HG03280 (cell line): ENCODE measurements around the gene LRRC66.

Source experiments
- ATAC-seq: cut with Tn5 transposase; IDR thresholded peaks from one replicate; pipeline ENCODE4 v1.9.1; 2021; ENCODE audit warnings: mild to moderate bottlenecking, moderate library complexity; ENCODE audit not compliant: unreplicated experiment

The LRRC66 gene

GRCh38 chr4:52015366-52015765, 4.8 kb downstream of the LRRC66 start:
- ATAC-seq: no peak

DNA sequence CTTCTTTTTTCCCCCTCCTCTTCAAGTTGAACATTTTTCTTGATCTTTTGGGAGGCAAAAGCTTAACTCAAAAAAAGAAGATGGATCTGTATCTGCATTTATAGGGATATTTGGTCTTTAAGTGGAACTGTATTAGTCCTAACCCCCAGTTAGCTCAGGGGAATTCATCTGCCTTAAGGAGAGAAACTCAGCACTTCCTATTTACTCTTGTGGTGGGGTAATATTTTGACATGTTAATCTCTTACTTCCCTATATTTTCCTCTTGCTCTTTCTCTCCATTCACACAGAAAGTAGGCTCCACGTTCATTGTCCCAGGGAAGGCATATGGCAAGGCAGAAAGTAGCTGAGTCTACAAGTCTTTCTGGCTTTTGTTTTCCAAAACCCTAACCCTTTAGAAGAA, 5.3 kb downstream of the LRRC66 start:
- no peak for ATAC-seq

GRCh38 chr4:52012651-52013050, 7.5 kb downstream of the LRRC66 start:
- no peak for ATAC-seq

DNA sequence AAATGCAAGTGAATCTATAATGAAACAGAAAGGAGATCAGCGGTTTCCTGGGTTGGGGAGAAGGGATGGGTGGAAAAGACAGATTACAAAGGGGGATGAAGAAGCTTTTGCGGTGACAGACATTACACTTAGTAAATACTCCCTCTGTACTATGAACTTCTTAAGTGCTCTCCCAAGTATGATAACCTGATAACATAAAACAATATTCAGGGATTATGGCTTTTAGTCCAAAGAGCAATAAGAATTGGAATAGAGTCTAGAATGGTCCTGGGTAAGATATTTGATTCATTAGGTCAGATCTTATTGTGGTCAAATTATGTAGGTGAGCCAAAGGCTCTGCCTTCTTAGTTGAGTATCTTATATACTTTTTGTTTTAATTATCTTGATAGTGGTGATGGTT, 9.2 kb downstream of the LRRC66 start:
- ATAC-seq: no peak

DNA sequence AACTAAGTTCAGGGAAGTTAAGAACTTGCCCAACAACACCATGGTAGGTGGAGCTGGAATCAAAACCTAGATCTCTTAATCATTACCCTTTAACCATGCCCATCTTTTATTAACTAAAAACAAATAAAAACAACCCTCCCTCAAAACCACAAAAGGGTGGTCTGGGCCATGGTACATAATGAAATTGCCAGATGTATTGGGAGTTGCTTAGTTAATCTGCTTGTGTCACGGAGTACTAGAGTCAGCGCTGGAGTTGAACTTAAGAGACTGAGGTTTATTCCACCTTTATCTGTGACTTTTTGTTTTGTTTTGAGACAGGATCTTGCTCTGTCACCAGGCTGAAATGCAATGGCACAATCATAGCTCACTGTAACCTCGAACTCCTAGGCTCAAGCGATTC, 13.3 kb downstream of the LRRC66 start:
- ATAC-seq: no peak

GRCh38 chr4:52005604-52006273, 14.4 kb downstream of the LRRC66 start:
- ATAC-seq: no peak

GRCh38 chr4:52004414-52004813, 15.7 kb downstream of the LRRC66 start:
- no peak for ATAC-seq

DNA sequence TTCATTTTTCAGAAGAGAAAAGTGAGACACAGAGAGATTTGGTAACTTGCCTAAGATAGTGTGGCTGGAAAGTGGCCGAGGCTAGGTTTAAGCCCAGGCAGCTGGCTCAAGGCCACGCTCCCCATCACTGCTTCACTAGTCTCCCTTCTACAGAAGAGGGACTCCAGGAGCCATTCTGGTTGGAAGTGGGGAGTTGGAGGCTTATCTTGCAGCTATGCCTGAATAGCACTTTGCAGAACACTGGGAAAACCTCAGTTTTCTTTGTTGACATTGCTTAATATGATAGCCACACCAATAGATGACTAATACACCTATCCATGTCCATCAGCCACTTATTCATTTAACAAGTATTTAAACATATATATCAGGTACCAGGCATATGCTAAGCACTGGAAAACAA, 18.5 kb downstream of the LRRC66 start:
- no peak for ATAC-seq

DNA sequence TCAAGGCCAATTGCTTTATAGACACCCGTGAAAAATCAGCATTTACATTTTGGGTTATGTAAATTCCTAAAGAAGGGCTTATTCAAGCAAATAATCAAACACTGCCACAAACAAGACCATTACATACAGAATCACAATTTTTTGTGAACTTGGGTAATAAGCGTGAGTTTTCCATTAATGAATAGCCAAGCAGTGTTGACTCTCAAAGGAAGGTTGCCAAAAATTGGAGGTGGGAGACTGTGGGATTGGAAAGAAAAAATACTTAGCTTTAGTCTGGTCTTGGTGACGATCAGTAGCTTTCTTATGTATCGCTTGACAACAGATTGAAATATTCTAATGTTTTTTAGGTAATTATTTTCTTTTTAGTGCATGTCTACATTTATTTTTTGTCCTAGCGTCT, 20.9 kb downstream of the LRRC66 start:
- ATAC-seq: no peak

GRCh38 chr4:51998837-51999236, 21.3 kb downstream of the LRRC66 start:
- no peak for ATAC-seq

DNA sequence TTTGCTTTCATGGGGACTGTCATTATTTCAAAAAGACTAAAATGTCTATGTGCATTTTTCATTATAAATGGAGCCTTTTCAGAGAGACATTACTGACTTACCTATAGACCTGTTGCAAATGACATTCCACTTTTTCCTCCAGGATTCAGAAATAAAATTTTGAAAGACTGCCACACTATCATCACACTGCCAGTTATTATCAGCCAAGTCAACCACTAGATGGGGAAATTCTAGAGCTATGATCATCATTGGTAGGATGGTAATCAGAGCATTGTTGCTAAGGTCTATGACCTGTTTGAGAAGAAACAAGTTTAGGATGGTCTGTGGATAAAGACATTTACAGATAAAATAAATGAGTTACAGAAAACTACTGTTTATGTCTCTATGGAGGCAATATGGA, 22.5 kb downstream of the LRRC66 start:
- ATAC-seq: no peak

GRCh38 chr4:51995647-51996220, 24.4 kb downstream of the LRRC66 start:
- ATAC-seq: no peak

GRCh38 chr4:51965862-51966261, 54.3 kb downstream of the LRRC66 start:
- ATAC-seq: no peak

DNA sequence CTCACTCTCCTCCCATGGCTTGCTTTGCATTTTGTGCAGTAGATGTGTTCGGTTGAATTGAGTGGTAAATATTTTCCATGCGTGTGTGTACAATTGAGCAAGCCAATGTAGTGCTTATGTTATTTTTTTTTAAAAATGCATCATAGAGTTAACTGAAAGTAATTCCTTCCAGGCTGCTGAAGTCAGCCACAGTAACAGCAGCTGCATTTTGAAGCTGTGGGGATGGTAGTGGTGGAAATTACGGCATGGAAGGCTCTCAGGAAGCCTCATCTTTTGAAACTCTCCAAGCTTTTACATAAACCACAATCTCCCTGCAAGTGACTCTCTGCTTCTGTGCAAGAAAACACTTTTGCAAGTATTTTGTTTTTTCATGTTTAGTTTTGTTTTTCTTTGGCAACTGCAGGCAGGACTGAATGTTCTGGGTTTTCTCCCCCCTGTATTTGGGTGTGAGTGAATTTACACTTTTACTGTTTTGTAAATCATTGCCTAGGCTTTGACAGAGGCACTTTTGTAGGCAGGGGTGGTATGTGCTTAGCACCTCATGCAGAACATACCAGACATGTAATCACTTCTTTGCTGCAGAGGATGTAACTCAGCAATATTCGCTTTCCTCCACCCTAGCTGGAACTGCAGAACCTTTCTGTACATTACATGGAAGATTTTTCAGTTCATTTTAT, 56.2 kb downstream of the LRRC66 start:
- ATAC-seq: no peak

DNA sequence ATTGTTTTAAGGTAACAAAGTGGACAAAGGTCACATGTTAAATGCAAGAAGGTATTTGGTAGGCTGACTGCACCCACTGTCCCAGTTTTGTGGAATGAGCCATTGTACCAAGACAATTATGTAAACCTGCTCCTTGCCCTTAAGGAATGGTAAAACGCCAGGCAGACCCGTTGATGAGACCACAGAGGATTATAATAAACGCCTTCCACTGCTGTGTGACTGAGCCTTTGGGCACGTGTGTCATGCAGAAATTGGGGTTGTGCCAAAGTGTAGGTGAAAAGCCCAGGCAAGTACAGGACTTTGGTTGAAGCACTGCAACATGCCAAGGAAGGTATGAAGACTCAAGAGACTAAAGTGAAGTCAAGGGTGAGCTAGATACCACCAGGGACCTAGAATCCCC, 59.7 kb downstream of the LRRC66 start:
- ATAC-seq: no peak

GRCh38 chr4:51958199-51958968, 61.8 kb downstream of the LRRC66 start:
- ATAC-seq: no peak
